ENCODE measurements around the gene BMPER.

The BMPER gene

GRCh38 chr7:33882950-33883670 is 22.2 kb upstream of the BMPER start:
- Mint-ChIP-seq H3K4me3 (no peak overlapping the region), H3K9me3 (no peaks in the 10 kb centered on the region), H3K4me1 (ENCODE audit: low read depth) (no peaks in the 10 kb centered on the region), H3K36me3 (ENCODE audit: low read depth) (no peaks in the 10 kb centered on the region), H3K27ac (no peak overlapping the region), H3K27me3 (peaks cover 15% of the 10 kb centered on the region)

- no peak overlapping the region for H3K4me3 Mint-ChIP-seq
- H3K4me1 Mint-ChIP-seq (ENCODE audit: low read depth) = no peaks in the 10 kb centered on the region
- H3K36me3 Mint-ChIP-seq (ENCODE audit: low read depth) = no peaks in the 10 kb centered on the region
- peaks cover 15% of the 10 kb centered on the region for H3K27me3 Mint-ChIP-seq
- no peaks in the 10 kb centered on the region for H3K9me3 Mint-ChIP-seq
- no peak overlapping the region for H3K27ac Mint-ChIP-seq
Observed at GRCh38 chr7:33883671-33883965, 21.7 kb upstream of the BMPER start.

GRCh38 chr7:33885290-33886148 is 19.8 kb upstream of the BMPER start:
- no peaks in the 10 kb centered on the region for H3K9me3 Mint-ChIP-seq
- H3K4me1 Mint-ChIP-seq (ENCODE audit: low read depth) = no peaks in the 10 kb centered on the region
- no peaks in the 10 kb centered on the region for H3K36me3 Mint-ChIP-seq (ENCODE audit: low read depth)
- peaks cover 12% of the 10 kb centered on the region for H3K27me3 Mint-ChIP-seq
- no peak overlapping the region for H3K4me3 Mint-ChIP-seq
- no peak overlapping the region for H3K27ac Mint-ChIP-seq

- no peaks in the 10 kb centered on the region for H3K4me1 Mint-ChIP-seq (ENCODE audit: low read depth)
- H3K36me3 Mint-ChIP-seq (ENCODE audit: low read depth) = no peaks in the 10 kb centered on the region
- H3K27me3 Mint-ChIP-seq = peaks cover 12% of the 10 kb centered on the region
- H3K27ac Mint-ChIP-seq = no peak overlapping the region
- H3K4me3 Mint-ChIP-seq = no peak overlapping the region
- no peaks in the 10 kb centered on the region for H3K9me3 Mint-ChIP-seq
Observed at GRCh38 chr7:33886149-33886623, 19.2 kb upstream of the BMPER start.

- no peaks in the 10 kb centered on the region for H3K4me1 Mint-ChIP-seq (ENCODE audit: low read depth)
- H3K27ac Mint-ChIP-seq = no peak overlapping the region
- H3K4me3 Mint-ChIP-seq = no peak overlapping the region
- H3K27me3 Mint-ChIP-seq = peaks cover 20% of the 10 kb centered on the region
- no peaks in the 10 kb centered on the region for H3K36me3 Mint-ChIP-seq (ENCODE audit: low read depth)
- no peaks in the 10 kb centered on the region for H3K9me3 Mint-ChIP-seq
Observed at GRCh38 chr7:33887266-33887975, 17.9 kb upstream of the BMPER start.

GRCh38 chr7:33888166-33888565 is 17.2 kb upstream of the BMPER start:
- Mint-ChIP-seq H3K27me3 (peaks cover 22% of the 10 kb centered on the region), H3K4me3 (no peak overlapping the region), H3K27ac (no peak overlapping the region), H3K4me1 (ENCODE audit: low read depth) (no peaks in the 10 kb centered on the region), H3K36me3 (ENCODE audit: low read depth) (no peaks in the 10 kb centered on the region), H3K9me3 (no peaks in the 10 kb centered on the region)

- H3K36me3 Mint-ChIP-seq (ENCODE audit: low read depth) = no peaks in the 10 kb centered on the region
- no peak overlapping the region for H3K4me3 Mint-ChIP-seq
- H3K9me3 Mint-ChIP-seq = no peaks in the 10 kb centered on the region
- H3K4me1 Mint-ChIP-seq (ENCODE audit: low read depth) = peaks cover 3% of the 10 kb centered on the region
- H3K27ac Mint-ChIP-seq = no peak overlapping the region
- H3K27me3 Mint-ChIP-seq = peaks cover 44% of the 10 kb centered on the region
Observed at GRCh38 chr7:33892945-33893344, 12.4 kb upstream of the BMPER start.

- Mint-ChIP-seq H3K4me3 (no peak overlapping the region), H3K36me3 (ENCODE audit: low read depth) (no peaks in the 10 kb centered on the region), H3K27ac (no peak overlapping the region), H3K4me1 (ENCODE audit: low read depth) (peaks cover 3% of the 10 kb centered on the region), H3K27me3 (peaks cover 44% of the 10 kb centered on the region), H3K9me3 (no peaks in the 10 kb centered on the region)
Observed at GRCh38 chr7:33893377-33893776, 12.0 kb upstream of the BMPER start.

- Mint-ChIP-seq H3K4me3 (no peak overlapping the region), H3K36me3 (ENCODE audit: low read depth) (no peaks in the 10 kb centered on the region), H3K9me3 (no peaks in the 10 kb centered on the region), H3K27ac (no peak overlapping the region), H3K27me3 (peaks cover 57% of the 10 kb centered on the region), H3K4me1 (ENCODE audit: low read depth) (peaks cover 3% of the 10 kb centered on the region)
Observed at GRCh38 chr7:33895025-33895804, 10.1 kb upstream of the BMPER start.

GRCh38 chr7:33900501-33900900 is 4.8 kb upstream of the BMPER start:
- Mint-ChIP-seq H3K9me3 (no peaks in the 10 kb centered on the region), H3K27ac (no peak overlapping the region), H3K4me3 (no peak overlapping the region), H3K27me3 (peaks cover 67% of the 10 kb centered on the region), H3K4me1 (ENCODE audit: low read depth) (peaks cover 9% of the 10 kb centered on the region), H3K36me3 (ENCODE audit: low read depth) (no peaks in the 10 kb centered on the region)

GRCh38 chr7:33901199-33901598 is 4.1 kb upstream of the BMPER start:
- Mint-ChIP-seq H3K27me3 (peaks cover 70% of the 10 kb centered on the region), H3K4me3 (no peak overlapping the region), H3K27ac (no peak overlapping the region), H3K9me3 (no peaks in the 10 kb centered on the region), H3K36me3 (ENCODE audit: low read depth) (no peaks in the 10 kb centered on the region), H3K4me1 (ENCODE audit: low read depth) (peaks cover 8% of the 10 kb centered on the region)

- Mint-ChIP-seq H3K4me3 (no peak overlapping the region), H3K36me3 (ENCODE audit: low read depth) (no peaks in the 10 kb centered on the region), H3K4me1 (ENCODE audit: low read depth) (peaks cover 8% of the 10 kb centered on the region), H3K27ac (no peak overlapping the region), H3K27me3 (peaks cover 72% of the 10 kb centered on the region), H3K9me3 (no peaks in the 10 kb centered on the region)
Observed at GRCh38 chr7:33901847-33902246, 3.5 kb upstream of the BMPER start.

GRCh38 chr7:33902746-33903145 is 2.6 kb upstream of the BMPER start:
- no peak overlapping the region for H3K4me3 Mint-ChIP-seq
- H3K27me3 Mint-ChIP-seq = peaks cover 75% of the 10 kb centered on the region
- H3K36me3 Mint-ChIP-seq (ENCODE audit: low read depth) = no peaks in the 10 kb centered on the region
- H3K9me3 Mint-ChIP-seq = no peaks in the 10 kb centered on the region
- peaks cover 8% of the 10 kb centered on the region for H3K4me1 Mint-ChIP-seq (ENCODE audit: low read depth)
- no peak overlapping the region for H3K27ac Mint-ChIP-seq

- Mint-ChIP-seq H3K4me3 (peak overlapping the region; percentile 76), H3K9me3 (no peaks in the 10 kb centered on the region), H3K27me3 (peaks cover 82% of the 10 kb centered on the region), H3K4me1 (ENCODE audit: low read depth) (peaks cover 8% of the 10 kb centered on the region), H3K36me3 (ENCODE audit: low read depth) (no peaks in the 10 kb centered on the region), H3K27ac (no peak overlapping the region)
Observed at GRCh38 chr7:33903791-33904680, 1.3 kb upstream of the BMPER start.
